ENCODE data around the gene ADGRG4. TPM values are rescaled to one million over a fixed set of nuclear protein-coding genes. Genes with fewer than 3 reads are reported as not detected.

The ADGRG4 gene
- total and polyA plus RNA-seq, 2 donors (not counting 1 experiment from before 2014, with no cell fraction given) = 0.03 TPM; not detected in 1

- Histone ChIP-seq H3K4me3 (replicated peaks in 1 of 4; ENCODE audit: control extremely low read depth in 1 of 4, insufficient read depth in 1 of 4, low read depth in 3 of 4, low read length in 4 of 4) (no peak overlapping the region), H3K9ac (ENCODE audit: insufficient read depth, low read length) (no peak overlapping the region), H3K79me2 (ENCODE audit: control insufficient read depth, insufficient read depth, low read length) (no peaks in the 10 kb centered on the region), H3K27me3 (ENCODE audit: control insufficient read depth, insufficient read depth, low read length) (no peaks in the 10 kb centered on the region), H4K20me1 (ENCODE audit: control insufficient read depth, extremely low read depth, insufficient read depth, low read length) (no peaks in the 10 kb centered on the region), H3K36me3 (ENCODE audit: control insufficient read depth, insufficient read depth, low read length) (no peaks in the 10 kb centered on the region), H3K4me2 (ENCODE audit: extremely low read depth, insufficient read depth, low read length) (no peak overlapping the region), H3K9me3 (ENCODE audit: control insufficient read depth, insufficient read depth, low read depth, low read length) (no peaks in the 10 kb centered on the region), H3K27ac (ENCODE audit: insufficient read depth, low read length) (no peak overlapping the region), H3K4me1 (ENCODE audit: control insufficient read depth, extremely low read depth, insufficient read depth, low read length) (no peaks in the 10 kb centered on the region), H2AFZ (ENCODE audit: low read length) (no peak overlapping the region)
- no peak for DNase-seq (ENCODE audit: low read depth in 2 of 2)
- TF ChIP-seq, protein P1, sequence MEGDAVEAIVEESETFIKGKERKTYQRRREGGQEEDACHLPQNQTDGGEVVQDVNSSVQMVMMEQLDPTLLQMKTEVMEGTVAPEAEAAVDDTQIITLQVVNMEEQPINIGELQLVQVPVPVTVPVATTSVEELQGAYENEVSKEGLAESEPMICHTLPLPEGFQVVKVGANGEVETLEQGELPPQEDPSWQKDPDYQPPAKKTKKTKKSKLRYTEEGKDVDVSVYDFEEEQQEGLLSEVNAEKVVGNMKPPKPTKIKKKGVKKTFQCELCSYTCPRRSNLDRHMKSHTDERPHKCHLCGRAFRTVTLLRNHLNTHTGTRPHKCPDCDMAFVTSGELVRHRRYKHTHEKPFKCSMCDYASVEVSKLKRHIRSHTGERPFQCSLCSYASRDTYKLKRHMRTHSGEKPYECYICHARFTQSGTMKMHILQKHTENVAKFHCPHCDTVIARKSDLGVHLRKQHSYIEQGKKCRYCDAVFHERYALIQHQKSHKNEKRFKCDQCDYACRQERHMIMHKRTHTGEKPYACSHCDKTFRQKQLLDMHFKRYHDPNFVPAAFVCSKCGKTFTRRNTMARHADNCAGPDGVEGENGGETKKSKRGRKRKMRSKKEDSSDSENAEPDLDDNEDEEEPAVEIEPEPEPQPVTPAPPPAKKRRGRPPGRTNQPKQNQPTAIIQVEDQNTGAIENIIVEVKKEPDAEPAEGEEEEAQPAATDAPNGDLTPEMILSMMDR (conservative IDR thresholded peaks at IDR 0.05 in 1 of 2, IDR thresholded peaks at IDR 0.05 in 1 of 2; ENCODE audit: low read depth in 1 of 2, low read length in 2 of 2) = no peak
- no peak for TF ChIP-seq EZH2 (IDR thresholded peaks at IDR 0.05; ENCODE audit: low read length, missing control alignments)
Observed at GRCh38 chrX:136303041-136303440, 2.3 kb downstream of the ADGRG4 start.

DNA sequence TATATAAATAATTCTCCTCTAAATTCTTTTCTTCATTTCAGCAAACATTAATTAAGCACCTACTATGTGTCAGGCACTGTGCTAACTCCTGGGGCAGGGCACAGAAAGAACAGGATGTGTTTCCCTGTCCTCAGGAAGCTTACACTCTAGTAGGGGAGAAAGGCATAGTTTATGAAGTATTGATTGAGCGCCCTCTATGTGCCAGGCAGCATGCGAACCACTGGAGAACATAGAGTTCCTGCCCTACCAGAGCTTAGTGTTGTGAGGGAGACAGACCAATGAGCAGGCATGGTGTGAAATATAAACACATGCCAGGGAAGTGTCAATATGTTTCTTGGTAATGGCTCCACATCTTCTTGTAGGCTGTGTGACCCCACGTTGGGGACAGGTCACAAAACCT is 3.7 kb downstream of the ADGRG4 start:
- Histone ChIP-seq H3K79me2 (ENCODE audit: control insufficient read depth, insufficient read depth, low read length) (no peaks in the 10 kb centered on the region), H3K4me2 (ENCODE audit: extremely low read depth, insufficient read depth, low read length) (no peak overlapping the region), H3K27me3 (ENCODE audit: control insufficient read depth, insufficient read depth, low read length) (no peaks in the 10 kb centered on the region), H3K36me3 (ENCODE audit: control insufficient read depth, insufficient read depth, low read length) (no peaks in the 10 kb centered on the region), H3K9me3 (ENCODE audit: control insufficient read depth, insufficient read depth, low read depth, low read length) (no peaks in the 10 kb centered on the region), H3K4me3 (replicated peaks in 1 of 4; ENCODE audit: control extremely low read depth in 1 of 4, insufficient read depth in 1 of 4, low read depth in 3 of 4, low read length in 4 of 4) (no peak overlapping the region), H3K27ac (ENCODE audit: insufficient read depth, low read length) (no peak overlapping the region), H3K9ac (ENCODE audit: insufficient read depth, low read length) (no peak overlapping the region), H3K4me1 (ENCODE audit: control insufficient read depth, extremely low read depth, insufficient read depth, low read length) (no peaks in the 10 kb centered on the region), H4K20me1 (ENCODE audit: control insufficient read depth, extremely low read depth, insufficient read depth, low read length) (no peaks in the 10 kb centered on the region), H2AFZ (ENCODE audit: low read length) (no peak overlapping the region)
- TF ChIP-seq, protein P1 (conservative IDR thresholded peaks at IDR 0.05 in 1 of 2, IDR thresholded peaks at IDR 0.05 in 1 of 2; ENCODE audit: low read depth in 1 of 2, low read length in 2 of 2) = no peak
- no peak for TF ChIP-seq EZH2 (IDR thresholded peaks at IDR 0.05; ENCODE audit: low read length, missing control alignments)
- DNase-seq (ENCODE audit: low read depth in 2 of 2) = no peak

DNA sequence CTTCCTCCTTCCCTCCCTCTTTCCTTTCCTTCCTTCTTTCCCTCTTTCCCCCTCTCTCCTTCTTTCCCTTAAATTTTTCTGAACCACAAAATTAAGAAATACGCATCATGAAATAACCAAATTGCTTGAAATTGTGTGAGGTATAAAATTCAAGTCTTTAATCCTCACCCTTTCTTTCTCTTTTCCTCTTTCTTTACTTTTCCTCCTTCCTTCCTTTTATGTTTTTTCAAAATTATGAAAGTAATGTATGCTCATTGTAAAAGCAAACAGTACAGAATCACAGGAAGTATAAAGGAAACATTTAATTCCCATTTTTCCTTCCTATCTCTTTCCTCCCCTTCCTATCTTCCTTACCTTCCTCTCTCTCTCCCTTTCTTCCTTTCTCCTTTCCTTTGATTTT is 5.4 kb downstream of the ADGRG4 start:
- TF ChIP-seq EZH2 (IDR thresholded peaks at IDR 0.05; ENCODE audit: low read length, missing control alignments) = no peak
- TF ChIP-seq, protein P1 (conservative IDR thresholded peaks at IDR 0.05 in 1 of 2, IDR thresholded peaks at IDR 0.05 in 1 of 2; ENCODE audit: low read depth in 1 of 2, low read length in 2 of 2) = no peak
- H3K27me3 ChIP-seq (ENCODE audit: control insufficient read depth, insufficient read depth, low read length) = no peaks in the 10 kb centered on the region
- no peak overlapping the region for H3K27ac ChIP-seq (ENCODE audit: insufficient read depth, low read length)
- no peak overlapping the region for H3K4me3 ChIP-seq (replicated peaks in 1 of 4; ENCODE audit: control extremely low read depth in 1 of 4, insufficient read depth in 1 of 4, low read depth in 3 of 4, low read length in 4 of 4)
- no peak overlapping the region for H3K9ac ChIP-seq (ENCODE audit: insufficient read depth, low read length)
- no peaks in the 10 kb centered on the region for H3K9me3 ChIP-seq (ENCODE audit: control insufficient read depth, insufficient read depth, low read depth, low read length)
- no peak overlapping the region for H3K4me2 ChIP-seq (ENCODE audit: extremely low read depth, insufficient read depth, low read length)
- no peaks in the 10 kb centered on the region for H3K4me1 ChIP-seq (ENCODE audit: control insufficient read depth, extremely low read depth, insufficient read depth, low read length)
- no peak overlapping the region for H2AFZ ChIP-seq (ENCODE audit: low read length)
- DNase-seq (ENCODE audit: low read depth in 2 of 2) = no peak
- H4K20me1 ChIP-seq (ENCODE audit: control insufficient read depth, extremely low read depth, insufficient read depth, low read length) = no peaks in the 10 kb centered on the region
- no peaks in the 10 kb centered on the region for H3K36me3 ChIP-seq (ENCODE audit: control insufficient read depth, insufficient read depth, low read length)
- H3K79me2 ChIP-seq (ENCODE audit: control insufficient read depth, insufficient read depth, low read length) = no peaks in the 10 kb centered on the region

All from fibroblast of lung (primary cell).